Thoracic aorta (tissue), 2 donors: ENCODE results near the gene MDGA2. TPM values are rescaled to one million over a fixed set of nuclear protein-coding genes. Genes with fewer than 3 reads are reported as not detected.

ENCODE experiments used
- ATAC-seq: fragments of 150-250 bp; one replicate; pipeline ENCODE4 v1.8.0; 2017; ENCODE audit warnings: low read depth; ENCODE audit not compliant: insufficient number of reproducible peaks, low FRiP score
- DNase-seq: peaks from one replicate; pipeline ENCODE4 v3.0.0-alpha.2; 2020; ENCODE audit warnings: low spot score
- H3K27ac ChIP-seq, 2 donors: fragments of 200-600 bp; sonication (generic); 1 replicate in 1 of 2; 2 replicates in 1 of 2; pipeline ENCODE4 v1.5.1; 2016; ENCODE audit warnings: mild to moderate bottlenecking in 2 of 2, moderate library complexity in 2 of 2
- H3K27me3 ChIP-seq: fragments of 200-600 bp; sonication (generic); replicated peaks from 2 replicates; pipeline ENCODE4 v1.6.0; 2016; ENCODE audit warnings: mild to moderate bottlenecking; ENCODE audit not compliant: insufficient read depth
- H3K36me3 ChIP-seq: fragments of 200-600 bp; sonication (generic); one replicate; pipeline ENCODE4 v1.5.1; 2016
- H3K4me1 ChIP-seq, 2 donors: fragments of 200-600 bp; sonication (generic); 1 replicate in 1 of 2; 2 replicates in 1 of 2; pipeline versions ENCODE4 v1.5.1 to v1.6.0; 2016; ENCODE audit warnings: low read depth in 2 of 2, mild to moderate bottlenecking in 1 of 2; ENCODE audit not compliant: control insufficient read depth in 1 of 2
- H3K4me3 ChIP-seq: fragments of 200-600 bp; sonication (generic); 2 replicates; pipeline ENCODE4 v1.5.1; 2016; ENCODE audit warnings: mild to moderate bottlenecking
- H3K9me3 ChIP-seq: fragments of 200-600 bp; sonication (generic); 2 replicates; pipeline ENCODE4 v1.5.1; 2016
- total RNA-seq, 2 donors: library from RNA; depleted of rRNA; stranded (reverse); fragments of >200 nt; gene quantifications; one replicate each; pipeline versions ENCODE4 v1.1.0 to v1.2.3, GENCODE V29; 2016
- TF ChIP-seq, protein P1 (sequence below): fragments of 200-600 bp; sonication (generic); IDR thresholded peaks from one replicate; pipeline ENCODE4 v1.5.1; 2019; ENCODE audit warnings: antibody characterized with exemption

The MDGA2 gene
- total RNA-seq, 2 donors from 2014 or later = not detected

DNA sequence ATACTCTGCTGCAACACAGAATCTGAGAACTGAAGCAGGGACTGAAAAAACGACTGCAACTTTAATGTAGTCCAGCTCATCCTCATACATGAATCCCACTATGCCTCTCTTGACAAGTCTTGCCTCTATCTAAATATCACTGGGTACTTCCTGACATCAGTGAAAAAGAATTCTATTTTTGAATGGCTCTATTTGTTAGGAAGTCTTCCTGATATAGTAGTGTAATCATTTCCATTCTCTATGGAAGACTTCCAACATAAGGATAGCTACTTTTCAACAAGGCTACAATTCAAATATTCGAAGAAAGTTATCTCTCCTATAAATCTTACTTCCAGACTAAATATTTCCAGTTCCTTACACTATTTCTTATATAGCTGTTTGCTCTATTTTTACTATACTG is 167.5 kb downstream of the MDGA2 start:
- Histone ChIP-seq H3K4me3 (no peak overlapping the region), H3K36me3 (no peaks in the 10 kb centered on the region), H3K4me1 (no peaks in the 10 kb centered on the region), H3K27ac (no peak overlapping the region), H3K27me3 (no peaks in the 10 kb centered on the region), H3K9me3 (no peaks in the 10 kb centered on the region)
- no peak for ATAC-seq
- no peak for DNase-seq
- TF ChIP-seq, protein P1, sequence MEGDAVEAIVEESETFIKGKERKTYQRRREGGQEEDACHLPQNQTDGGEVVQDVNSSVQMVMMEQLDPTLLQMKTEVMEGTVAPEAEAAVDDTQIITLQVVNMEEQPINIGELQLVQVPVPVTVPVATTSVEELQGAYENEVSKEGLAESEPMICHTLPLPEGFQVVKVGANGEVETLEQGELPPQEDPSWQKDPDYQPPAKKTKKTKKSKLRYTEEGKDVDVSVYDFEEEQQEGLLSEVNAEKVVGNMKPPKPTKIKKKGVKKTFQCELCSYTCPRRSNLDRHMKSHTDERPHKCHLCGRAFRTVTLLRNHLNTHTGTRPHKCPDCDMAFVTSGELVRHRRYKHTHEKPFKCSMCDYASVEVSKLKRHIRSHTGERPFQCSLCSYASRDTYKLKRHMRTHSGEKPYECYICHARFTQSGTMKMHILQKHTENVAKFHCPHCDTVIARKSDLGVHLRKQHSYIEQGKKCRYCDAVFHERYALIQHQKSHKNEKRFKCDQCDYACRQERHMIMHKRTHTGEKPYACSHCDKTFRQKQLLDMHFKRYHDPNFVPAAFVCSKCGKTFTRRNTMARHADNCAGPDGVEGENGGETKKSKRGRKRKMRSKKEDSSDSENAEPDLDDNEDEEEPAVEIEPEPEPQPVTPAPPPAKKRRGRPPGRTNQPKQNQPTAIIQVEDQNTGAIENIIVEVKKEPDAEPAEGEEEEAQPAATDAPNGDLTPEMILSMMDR = no peak

DNA sequence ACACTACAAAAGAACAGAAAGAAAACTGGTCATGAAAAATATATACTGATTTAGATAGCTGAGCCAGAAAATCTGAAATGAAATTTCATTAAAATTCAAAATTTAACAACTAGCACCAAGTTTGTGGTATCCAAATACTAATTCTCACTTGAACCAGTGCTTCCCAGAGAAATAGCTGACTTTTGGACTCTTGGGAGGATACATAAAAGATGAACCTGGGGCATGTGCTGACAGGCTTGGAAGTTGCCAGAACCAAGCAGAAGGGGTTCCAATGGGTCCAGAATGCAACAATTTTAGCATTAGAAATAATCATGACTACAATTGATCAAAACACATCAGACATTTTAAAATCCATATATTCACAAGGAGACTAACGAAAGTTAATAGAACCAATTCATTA is 175.0 kb downstream of the MDGA2 start:
- H3K4me3 ChIP-seq = no peak overlapping the region
- no peak overlapping the region for H3K27ac ChIP-seq
- DNase-seq = no peak
- no peak for ATAC-seq
- no peaks in the 10 kb centered on the region for H3K4me1 ChIP-seq
- H3K27me3 ChIP-seq = no peaks in the 10 kb centered on the region
- TF ChIP-seq, protein P1 = no peak
- H3K36me3 ChIP-seq = no peaks in the 10 kb centered on the region
- no peaks in the 10 kb centered on the region for H3K9me3 ChIP-seq

DNA sequence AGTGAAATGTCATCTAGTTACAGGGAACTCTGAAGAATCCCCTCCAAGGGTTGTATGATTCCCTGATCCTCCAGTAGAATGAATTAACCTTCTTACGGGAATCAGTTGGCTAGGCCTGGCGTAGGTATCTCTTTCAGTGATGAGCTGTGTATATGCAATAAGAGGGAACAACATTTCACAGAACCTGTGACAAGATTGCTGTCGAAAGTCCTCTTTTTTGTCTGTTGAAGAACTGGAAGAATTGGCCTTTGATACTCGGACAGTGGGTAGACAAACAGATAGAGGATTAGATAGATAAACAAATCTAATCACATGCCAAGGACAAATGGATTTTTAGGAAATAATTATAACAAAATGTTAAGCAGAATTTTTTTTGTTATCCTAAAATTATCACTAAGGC is 184.6 kb downstream of the MDGA2 start:
- Histone ChIP-seq H3K9me3 (no peaks in the 10 kb centered on the region), H3K4me3 (no peak overlapping the region), H3K27me3 (no peaks in the 10 kb centered on the region), H3K27ac (no peak overlapping the region), H3K36me3 (no peaks in the 10 kb centered on the region), H3K4me1 (no peaks in the 10 kb centered on the region)
- DNase-seq (no peak), ATAC-seq (no peak)
- TF ChIP-seq, protein P1 = no peak

DNA sequence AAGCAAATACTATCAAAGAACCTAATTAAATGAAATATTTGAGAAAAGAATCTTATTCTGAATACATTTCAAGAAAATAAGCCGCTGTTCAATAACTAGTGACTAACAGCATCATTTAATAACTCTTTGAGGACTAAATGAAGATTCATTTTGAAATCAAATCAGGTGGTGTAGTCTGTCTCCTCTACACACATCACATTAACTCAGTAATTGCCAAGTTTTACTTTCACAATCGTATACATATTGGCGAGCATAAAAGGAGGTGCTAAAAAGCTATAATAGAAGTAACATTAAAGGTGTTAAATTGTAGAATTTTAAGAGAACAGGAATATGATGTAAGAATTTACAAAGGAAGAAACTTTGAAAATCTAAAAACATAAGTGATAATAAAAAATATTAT is 185.1 kb downstream of the MDGA2 start:
- no peak overlapping the region for H3K4me3 ChIP-seq
- no peaks in the 10 kb centered on the region for H3K27me3 ChIP-seq
- H3K9me3 ChIP-seq = no peaks in the 10 kb centered on the region
- TF ChIP-seq, protein P1 = no peak
- no peaks in the 10 kb centered on the region for H3K36me3 ChIP-seq
- H3K27ac ChIP-seq = no peak overlapping the region
- H3K4me1 ChIP-seq = no peaks in the 10 kb centered on the region
- DNase-seq = no peak
- no peak for ATAC-seq

DNA sequence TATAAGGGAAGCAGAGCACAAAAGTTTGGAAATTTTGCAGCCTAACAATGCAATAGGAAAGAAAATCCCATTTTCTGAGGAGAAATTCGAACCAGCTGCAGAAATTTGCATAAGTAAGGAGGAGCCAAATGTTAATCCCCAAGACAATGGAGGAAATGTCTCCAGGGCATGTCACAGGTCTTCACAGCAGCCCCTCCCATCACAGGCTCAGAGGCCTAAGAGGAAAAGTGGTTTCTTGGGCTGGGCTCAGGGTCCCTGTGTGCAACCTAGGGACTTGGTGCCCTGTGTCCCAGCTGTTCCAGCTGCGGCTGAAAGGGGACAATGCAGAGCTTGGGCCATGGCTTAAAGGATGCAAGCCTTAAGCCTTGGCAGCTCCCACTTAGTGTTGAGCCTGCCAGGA is 190.0 kb downstream of the MDGA2 start:
- Histone ChIP-seq H3K4me3 (no peak overlapping the region), H3K27ac (no peak overlapping the region), H3K4me1 (no peaks in the 10 kb centered on the region), H3K9me3 (no peaks in the 10 kb centered on the region), H3K36me3 (no peaks in the 10 kb centered on the region), H3K27me3 (no peaks in the 10 kb centered on the region)
- ATAC-seq (no peak), DNase-seq (no peak)
- TF ChIP-seq, protein P1 = no peak
